GM10248 (cell line): ENCODE results near the gene RBMS2.

ENCODE experiments used
- CTCF ChIA-PET: fragments of 300-600 bp; sonication (Branson Sonifier 250); formaldehyde crosslinking; extraction: SDS; loops from one replicate; lab custom pipeline; 2021; ENCODE audit warnings: antibody characterized with exemption; lab: Yijun Ruan, JAX
- POLR2A ChIA-PET: fragments of 350-650 bp; sonication (Branson Sonifier 250); formaldehyde crosslinking; extraction: SDS; loops from one replicate; lab custom pipeline; 2020; ENCODE audit warnings: antibody characterized with exemption; lab: Yijun Ruan, JAX
- DNase-seq: peaks from one replicate; pipeline ENCODE4 v3.0.0; 2012; ENCODE audit errors: extremely low spot score
- CTCF ChIP-seq: IDR thresholded peaks from 2 replicates; pipeline ENCODE4 v1.5.1; 2012; ENCODE audit warnings: mild to moderate bottlenecking, low read depth; ENCODE audit errors: extremely low read depth, missing control alignments, control extremely low read depth

The RBMS2 gene

DNA sequence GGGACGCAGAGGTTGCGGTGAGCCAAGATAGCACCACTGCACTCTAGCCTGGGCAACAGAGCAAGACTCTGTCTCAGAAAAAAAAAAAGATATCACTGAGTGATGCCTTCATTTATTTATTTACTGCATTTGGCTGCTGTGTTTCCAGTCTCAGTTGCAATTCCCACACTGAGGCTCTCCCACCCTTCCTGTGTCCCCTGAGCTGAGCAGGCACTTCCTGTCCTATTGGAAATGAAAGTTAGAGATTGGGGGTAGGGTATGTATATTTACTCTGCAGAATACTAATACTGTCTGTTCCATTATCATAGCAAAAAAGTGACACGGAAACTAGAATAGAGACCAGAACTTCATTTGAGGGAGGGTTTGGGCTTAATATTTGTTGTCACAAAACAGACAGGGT, 1.6 kb upstream of the RBMS2 start:
- POLR2A ChIA-PET, result no interaction called here
- no peak for DNase-seq
- no peak for TF ChIP-seq CTCF
- CTCF ChIA-PET, result interaction anchor here (1.1 to 2.2 kb wide), 3 partner anchors 20 to 150 kb away, joined by 3 to 11 read pairs (median 4); no protein-coding TSS in a partner anchor

GRCh38 chr12:56520506-56520905, 1.1 kb upstream of the RBMS2 start:
- ChIA-PET CTCF (interaction anchor here (1.1 to 2.4 kb wide), 6 partner anchors 19 to 150 kb away, joined by 3 to 11 read pairs (median 4); no protein-coding TSS in a partner anchor), POLR2A (no interaction called here)
- TF ChIP-seq CTCF, result no peak
- no peak for DNase-seq

- DNase-seq, result no peak
- no peak for TF ChIP-seq CTCF
- ChIA-PET POLR2A (no interaction called here), CTCF (interaction anchor here (1.0 to 3.3 kb wide), 12 partner anchors 7 to 263 kb away, joined by 3 to 20 read pairs (median 5); partner anchors contain the start of gene ANKRD52)
Measured at GRCh38 chr12:56521209-56521589, 421 bp upstream of the RBMS2 start.

DNA sequence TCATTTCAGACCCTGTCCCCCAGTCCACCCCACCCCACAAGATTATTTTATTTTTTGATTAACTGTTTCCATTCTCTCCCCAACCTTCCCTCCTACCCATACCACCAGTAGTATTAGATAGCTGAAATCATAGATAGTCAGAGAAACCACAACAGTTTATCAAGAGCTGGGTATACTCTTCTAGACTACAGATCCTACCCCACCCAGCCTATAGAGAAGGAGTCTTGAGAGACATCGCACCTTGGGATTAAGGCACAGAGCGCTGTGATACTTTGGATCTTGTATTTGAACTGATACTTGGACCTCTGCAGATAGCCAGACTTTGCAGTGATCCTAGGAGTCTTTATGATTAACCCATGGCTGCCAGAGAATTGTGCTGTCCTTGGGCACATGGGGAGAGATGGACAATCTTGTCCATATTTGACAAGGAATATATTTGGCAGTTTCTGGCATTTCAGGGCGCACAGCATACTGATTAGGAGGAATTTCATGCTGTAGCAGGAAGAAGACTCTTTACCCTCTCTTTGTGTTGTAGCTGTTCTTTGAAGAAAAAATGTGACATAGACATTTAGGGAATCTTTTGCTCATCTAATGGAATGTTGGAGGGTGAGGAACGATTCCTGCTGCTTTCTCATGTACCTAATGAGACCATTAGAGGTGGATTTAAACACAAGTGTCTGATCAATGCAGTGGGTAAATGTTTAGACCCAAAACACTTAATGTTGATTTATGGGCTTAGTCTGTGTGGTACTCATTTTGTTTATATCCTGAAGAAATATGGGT, 982 bp downstream of the RBMS2 start:
- DNase-seq, result no peak
- ChIA-PET CTCF (interaction anchor here (0.8 to 3.3 kb wide), 13 partner anchors 8 to 333 kb away, joined by 3 to 20 read pairs (median 5); partner anchors contain the start of gene SMARCC2), POLR2A (no interaction called here)

GRCh38 chr12:56528846-56529245, 7.2 kb downstream of the RBMS2 start:
- no peak for DNase-seq
- no peak for TF ChIP-seq CTCF
- CTCF ChIA-PET, result interaction anchor here (1.6 kb wide), 1 partner anchor 15 kb away, joined by 5 read pairs; no protein-coding TSS in a partner anchor
- POLR2A ChIA-PET, result no interaction called here

More for the DNA sequence above, 982 bp downstream of the RBMS2 start:
- TF ChIP-seq CTCF, result no peak

DNA sequence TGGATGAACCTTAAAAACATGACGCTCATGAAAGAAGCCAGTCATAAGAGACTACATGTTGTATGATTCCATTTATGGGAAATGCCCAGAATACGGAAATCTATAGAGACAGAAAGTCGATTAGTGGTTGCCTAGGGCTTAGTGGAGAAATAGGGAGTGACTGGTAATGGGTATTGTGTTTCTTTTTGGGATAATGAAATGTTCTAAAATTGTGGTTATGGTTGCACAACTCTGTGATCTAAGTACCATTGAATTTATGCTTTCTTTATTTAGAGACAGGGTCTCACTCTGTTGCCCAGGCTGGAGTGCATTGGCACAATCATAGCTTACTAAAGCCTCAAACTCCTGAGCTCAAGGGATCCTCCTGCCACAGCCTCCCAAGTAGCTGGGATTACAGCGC, 8.0 kb downstream of the RBMS2 start:
- ChIA-PET CTCF (interaction anchor here (1.1 to 1.8 kb wide), 3 partner anchors 12 to 15 kb away, joined by 3 to 6 read pairs (median 5); no protein-coding TSS in a partner anchor), POLR2A (interaction anchor here (0.6 kb wide), 1 partner anchor 11 kb away, joined by 7 read pairs; no protein-coding TSS in a partner anchor)
- DNase-seq, result no peak
- no peak for TF ChIP-seq CTCF
